DND-41 (cell line): ENCODE measurements around the gene ATP5F1A.

Experiments used
- EZH2 ChIP-seq: IDR thresholded peaks from 3 replicates; pipeline ENCODE4 v1.6.1; 2012; ENCODE audit warnings: borderline replicate concordance, low read depth, mild to moderate bottlenecking, moderate library complexity, low read length, inconsistent platforms; ENCODE audit not compliant: severe bottlenecking
- TF ChIP-seq, protein P1 (sequence below): IDR thresholded peaks from 2 replicates; pipeline ENCODE4 v1.5.1; 2012; ENCODE audit warnings: borderline replicate concordance, low read length, moderate library complexity, mild to moderate bottlenecking; ENCODE audit not compliant: poor library complexity, severe bottlenecking; ENCODE audit errors: extremely low read depth

DNA sequence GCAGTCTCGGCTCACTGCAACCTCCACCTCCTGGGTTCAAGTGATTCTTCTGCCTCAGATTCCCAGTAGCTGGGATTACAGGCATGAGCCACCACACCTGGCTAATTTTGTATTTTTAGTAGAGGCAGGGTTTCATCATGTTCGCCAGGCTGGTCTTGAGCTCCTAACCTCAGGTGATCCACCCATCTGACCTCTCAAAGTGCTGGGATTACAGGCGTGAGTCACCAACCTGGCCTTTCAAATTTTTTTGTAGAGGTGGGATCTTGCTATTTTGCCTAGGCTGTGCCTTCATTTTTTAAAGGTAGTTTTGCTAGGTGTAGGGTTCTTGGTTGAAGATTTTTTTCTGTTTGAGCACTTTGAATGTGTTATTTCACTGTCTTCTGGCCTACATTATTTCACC, 12.3 kb upstream of the ATP5F1A start:
- TF ChIP-seq, protein P1, sequence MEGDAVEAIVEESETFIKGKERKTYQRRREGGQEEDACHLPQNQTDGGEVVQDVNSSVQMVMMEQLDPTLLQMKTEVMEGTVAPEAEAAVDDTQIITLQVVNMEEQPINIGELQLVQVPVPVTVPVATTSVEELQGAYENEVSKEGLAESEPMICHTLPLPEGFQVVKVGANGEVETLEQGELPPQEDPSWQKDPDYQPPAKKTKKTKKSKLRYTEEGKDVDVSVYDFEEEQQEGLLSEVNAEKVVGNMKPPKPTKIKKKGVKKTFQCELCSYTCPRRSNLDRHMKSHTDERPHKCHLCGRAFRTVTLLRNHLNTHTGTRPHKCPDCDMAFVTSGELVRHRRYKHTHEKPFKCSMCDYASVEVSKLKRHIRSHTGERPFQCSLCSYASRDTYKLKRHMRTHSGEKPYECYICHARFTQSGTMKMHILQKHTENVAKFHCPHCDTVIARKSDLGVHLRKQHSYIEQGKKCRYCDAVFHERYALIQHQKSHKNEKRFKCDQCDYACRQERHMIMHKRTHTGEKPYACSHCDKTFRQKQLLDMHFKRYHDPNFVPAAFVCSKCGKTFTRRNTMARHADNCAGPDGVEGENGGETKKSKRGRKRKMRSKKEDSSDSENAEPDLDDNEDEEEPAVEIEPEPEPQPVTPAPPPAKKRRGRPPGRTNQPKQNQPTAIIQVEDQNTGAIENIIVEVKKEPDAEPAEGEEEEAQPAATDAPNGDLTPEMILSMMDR = no peak
- TF ChIP-seq EZH2 = no peak
